GM12878 (cell line): ENCODE measurements around the gene C20orf96. TPM values are rescaled to one million over a fixed set of nuclear protein-coding genes. Genes with fewer than 3 reads are reported as not detected.

Experiments
- ATAC-seq: fragments of 200-7000 bp; cut with Tn5 transposase; 3 replicates; pipeline ENCODE4 v1.9.1; 2020; ENCODE audit warnings: mild to moderate bottlenecking, moderate library complexity
- BruUV-seq: library from RNA; stranded (reverse); fragments of 400-500 nt; replicated peaks from 2 replicates; lab custom pipeline; 2021; lab: Mats Ljungman, UMichigan
- CTCF ChIA-PET: fragments of 300-600 bp; sonication (Branson Sonifier 250); formaldehyde crosslinking; extraction: SDS; loops from one replicate; lab custom pipeline; 2021; ENCODE audit warnings: inconsistent platforms; lab: Yijun Ruan, JAX
- POLR2A ChIA-PET: fragments of 350-600 bp; formaldehyde crosslinking; extraction: SDS; loops from one replicate; lab custom pipeline; 2021; ENCODE audit warnings: inconsistent platforms; lab: Charles Lee
- RAD21 ChIA-PET: fragments of 300-600 bp; sonication (Branson Sonifier 250); formaldehyde crosslinking; loops from one replicate; lab custom pipeline; 2023; ENCODE audit warnings: antibody characterized with exemption; ENCODE audit not compliant: unreplicated experiment; lab: Charles Lee
- SMC1A ChIA-PET: fragments of 300-600 bp; sonication (Branson Sonifier 250); formaldehyde crosslinking; loops from one replicate; lab custom pipeline; 2023; ENCODE audit not compliant: unreplicated experiment, uncharacterized antibody; lab: Charles Lee
- DNase-seq: peaks from one replicate; pipeline ENCODE4 v3.0.0-alpha.2; 2011; ENCODE audit warnings: low read depth, low spot score
- FAIRE-seq: peaks from 3 replicates; lab custom pipeline; 2011; peaks lifted over from hg19 to GRCh38; lab: Jason Lieb, UNC
- H2AFZ ChIP-seq: 2 replicates; pipeline ENCODE4 v1.6.0; 2011; ENCODE audit warnings: low read depth, low read length, control low read depth; ENCODE audit not compliant: control insufficient read depth
- H3K27ac ChIP-seq: 2 replicates; pipeline ENCODE4 v1.5.1; 2011; ENCODE audit warnings: control low read depth; ENCODE audit not compliant: control insufficient read depth, insufficient read depth
- H3K27me3 ChIP-seq, 2 experiments: replicated peaks in 1 of 2; 2 replicates each; pipeline versions ENCODE4 v1.6.0 to v1.6.1; 2011; ENCODE audit warnings: low read length in 1 of 2; ENCODE audit not compliant: control insufficient read depth in 2 of 2, insufficient read depth in 2 of 2
- H3K36me3 ChIP-seq, 2 experiments: 2 replicates each; pipeline ENCODE4 v1.5.1; 2011; ENCODE audit warnings: low read length in 1 of 2; ENCODE audit not compliant: control insufficient read depth in 2 of 2, insufficient read depth in 2 of 2
- H3K4me1 ChIP-seq: 2 replicates; pipeline ENCODE4 v1.6.1; 2011; ENCODE audit warnings: mild to moderate bottlenecking, low read length, moderate library complexity, mixed read lengths; ENCODE audit not compliant: control insufficient read depth, insufficient read depth
- H3K4me2 ChIP-seq: 2 replicates; pipeline ENCODE4 v1.6.0; 2011; ENCODE audit warnings: control low read depth; ENCODE audit not compliant: control insufficient read depth, insufficient read depth
- H3K4me3 ChIP-seq: fragments of 200-600 bp; sonication (generic); 2 replicates; pipeline ENCODE4 v1.5.1; 2016
- H3K79me2 ChIP-seq: 2 replicates; pipeline ENCODE4 v1.6.0; 2011; ENCODE audit warnings: low read length; ENCODE audit not compliant: control insufficient read depth, insufficient read depth
- H3K9ac ChIP-seq: 2 replicates; pipeline ENCODE4 v1.8.0; 2011; ENCODE audit warnings: low read length, control low read depth, mixed read lengths; ENCODE audit not compliant: control insufficient read depth, insufficient read depth
- H3K9me3 ChIP-seq: replicated peaks from 3 replicates; pipeline ENCODE4 v1.5.1; 2011; ENCODE audit warnings: mild to moderate bottlenecking, low read length; ENCODE audit not compliant: control insufficient read depth, insufficient read depth
- H4K20me1 ChIP-seq: 2 replicates; pipeline ENCODE4 v1.6.0; 2011; ENCODE audit not compliant: control insufficient read depth, insufficient read depth
- ATF7 ChIP-seq: fragments of 450-650 bp; IDR thresholded peaks from 2 replicates; pipeline ENCODE4 v1.6.1; 2016; ENCODE audit warnings: low read depth, mild to moderate bottlenecking
- BRCA1 ChIP-seq: IDR thresholded peaks from 2 replicates; pipeline ENCODE4 v1.6.1; 2011; ENCODE audit warnings: low read depth, low read length, improper control_type of control experiment
- CBFB ChIP-seq: IDR thresholded peaks from 2 replicates; pipeline ENCODE4 v1.6.1; 2016; ENCODE audit warnings: antibody characterized with exemption, low read depth
- ELK1 ChIP-seq: IDR thresholded peaks from 2 replicates; pipeline ENCODE4 v1.6.1; 2012; ENCODE audit warnings: low read depth, low read length, improper control_type of control experiment
- IRF5 ChIP-seq: fragments of 450-650 bp; IDR thresholded peaks from 2 replicates; pipeline ENCODE4 v1.6.1; 2017; ENCODE audit warnings: borderline replicate concordance
- KDM1A ChIP-seq: fragments of 200-600 bp; sonication (generic); IDR thresholded peaks from 2 replicates; pipeline ENCODE4 v1.6.1; 2016; ENCODE audit warnings: borderline replicate concordance
- KLF5 ChIP-seq: fragments of 450-650 bp; IDR thresholded peaks from 2 replicates; pipeline ENCODE4 v1.6.1; 2014; ENCODE audit warnings: mild to moderate bottlenecking; ENCODE audit not compliant: partially characterized antibody
- MTA2 ChIP-seq: fragments of 450-650 bp; IDR thresholded peaks from 2 replicates; pipeline ENCODE4 v1.6.1; 2016; ENCODE audit warnings: low read depth, mild to moderate bottlenecking, moderate library complexity
- NFYA ChIP-seq: IDR thresholded peaks from 2 replicates; pipeline ENCODE4 v1.6.1; 2011; ENCODE audit warnings: low read depth, mild to moderate bottlenecking, low read length, improper control_type of control experiment, borderline replicate concordance
- NKRF ChIP-seq: fragments of 450-650 bp; conservative IDR thresholded peaks from 2 replicates; pipeline ENCODE4 v1.6.1; 2017; ENCODE audit warnings: mild to moderate bottlenecking, moderate library complexity
- POLR2A ChIP-seq: IDR thresholded peaks from 2 replicates; pipeline ENCODE4 v1.6.1; 2011; ENCODE audit warnings: low read depth, mild to moderate bottlenecking, low read length
- RB1 ChIP-seq: fragments of 450-650 bp; formaldehyde crosslinking; IDR thresholded peaks from 2 replicates; pipeline ENCODE4 v1.6.1; 2017; ENCODE audit warnings: mild to moderate bottlenecking, borderline replicate concordance
- SUPT20H ChIP-seq: IDR thresholded peaks from 2 replicates; pipeline ENCODE4 v1.6.1; 2011; ENCODE audit warnings: low read depth, mild to moderate bottlenecking, low read length, moderate library complexity, borderline replicate concordance; ENCODE audit not compliant: control insufficient read depth
- TBL1XR1 ChIP-seq: IDR thresholded peaks from 2 replicates; pipeline ENCODE4 v1.6.1; 2012; ENCODE audit warnings: low read depth, low read length, improper control_type of control experiment
- YY1 ChIP-seq: IDR thresholded peaks from 2 replicates; pipeline ENCODE4 v1.6.1; 2011; ENCODE audit warnings: low read depth, mild to moderate bottlenecking, low read length
- ZBTB11 ChIP-seq: fragments of 450-650 bp; formaldehyde crosslinking; IDR thresholded peaks from 2 replicates; pipeline ENCODE4 v1.5.0; 2022; ENCODE audit warnings: mild to moderate bottlenecking, missing genetic modification characterization
- ZNF274 ChIP-seq: IDR thresholded peaks from one replicate; pipeline ENCODE4 v1.8.0; 2011; ENCODE audit not compliant: insufficient read length, insufficient read depth
- in situ Hi-C: fragments of 300-500 bp; cut with MboI; formaldehyde crosslinking; loops from 9 replicates; pipeline ENCODE4 v1.14.3; 2018; ENCODE audit warnings: mixed read lengths
- intact Hi-C: fragments of 100-400 bp; cut with micrococcal nuclease; formaldehyde crosslinking; loops from one replicate; pipeline ENCODE4 v1.14.2; 2022; ENCODE audit not compliant: unreplicated experiment
- polyA plus RNA-seq, 11 experiments: library from polyadenylated mRNA; depleted of rRNA in 4 of 11; unstranded in 6 of 11; stranded (reverse) in 5 of 11; fragments of >200 nt; fragmentation: Nextera tagmentation in 4 of 11; fragmentation: Illumina TruSeq in 1 of 11; extraction: Ambion mirVana in 4 of 11; extraction: Trizol in 1 of 11; gene quantifications; 1 replicate in 1 of 11; 2 replicates in 10 of 11; pipeline versions ENCODE4 v1.2.1 to v1.2.3, GENCODE V29; 2011 to 2016; ENCODE audit warnings: inconsistent platforms in 2 of 11, missing spikeins in 2 of 11, low read depth in 1 of 11
- total RNA-seq, 4 experiments: library from RNA; depleted of rRNA in 3 of 4; stranded (reverse); fragments of >200 nt in 3 of 4; fragmentation: Illumina TruSeq in 1 of 4; extraction: Trizol in 1 of 4; gene quantifications; 2 replicates each; pipeline versions ENCODE4 v1.2.1 to v1.2.3, GENCODE V29; 2013 to 2021

Gene C20orf96
- total and polyA plus RNA-seq, 10 of the 15 experiments (the other 5 are each of a cell fraction or from before 2014, with no cell fraction given) = 1.4 to 8.6 (median 5.9) TPM

- Histone ChIP-seq H4K20me1 (no peaks in the 10 kb centered on the region), H3K4me1 (peaks cover 4% of the 10 kb centered on the region; the same call in 1 of the 2 replicates), H3K9ac (no peak overlapping the region), H3K4me2 (no peak overlapping the region), H3K27me3 (no peaks in the 10 kb centered on the region), H3K27ac (no peak overlapping the region), H3K9me3 (no peaks in the 10 kb centered on the region), H2AFZ (no peak overlapping the region), H3K4me3 (no peak overlapping the region), H3K36me3 (no peaks in the 10 kb centered on the region), H3K79me2 (no peaks in the 10 kb centered on the region)
- no peak for FAIRE-seq
- no peak for ATAC-seq
- ChIA-PET SMC1A (interaction anchor here (2.5 kb wide), 1 partner anchor 15 kb away, joined by 8 read pairs; no protein-coding TSS in a partner anchor), CTCF (no interaction called here), POLR2A (no interaction called here), RAD21 (no interaction called here)
- in situ Hi-C loops = no loop called here
- intact Hi-C loops = no loop called here
- DNase-seq = no peak
- TF ChIP-seq ATF7 (no peak), NFYA (no peak), KDM1A (no peak), BRCA1 (no peak), CBFB (no peak), IRF5 (no peak), YY1 (no peak), POLR2A (no peak), RB1 (no peak), ELK1 (no peak), ZNF274 (no peak), SUPT20H (no peak), TBL1XR1 (no peak), ZBTB11 (CRISPR knock-in tag) (no peak), NKRF (no peak), MTA2 (no peak), KLF5 (no peak)
- no TSS peak for BruUV-seq
These were observed 23.4 kb upstream of the C20orf96 start for GRCh38 chr20:313948-314347.
